ENCODE results near the gene CNTF. TPM values are rescaled to one million over a fixed set of nuclear protein-coding genes. Genes with fewer than 3 reads are reported as not detected.

The CNTF gene
- total RNA-seq, 1 donor from 2014 or later = 0.60 TPM

DNA sequence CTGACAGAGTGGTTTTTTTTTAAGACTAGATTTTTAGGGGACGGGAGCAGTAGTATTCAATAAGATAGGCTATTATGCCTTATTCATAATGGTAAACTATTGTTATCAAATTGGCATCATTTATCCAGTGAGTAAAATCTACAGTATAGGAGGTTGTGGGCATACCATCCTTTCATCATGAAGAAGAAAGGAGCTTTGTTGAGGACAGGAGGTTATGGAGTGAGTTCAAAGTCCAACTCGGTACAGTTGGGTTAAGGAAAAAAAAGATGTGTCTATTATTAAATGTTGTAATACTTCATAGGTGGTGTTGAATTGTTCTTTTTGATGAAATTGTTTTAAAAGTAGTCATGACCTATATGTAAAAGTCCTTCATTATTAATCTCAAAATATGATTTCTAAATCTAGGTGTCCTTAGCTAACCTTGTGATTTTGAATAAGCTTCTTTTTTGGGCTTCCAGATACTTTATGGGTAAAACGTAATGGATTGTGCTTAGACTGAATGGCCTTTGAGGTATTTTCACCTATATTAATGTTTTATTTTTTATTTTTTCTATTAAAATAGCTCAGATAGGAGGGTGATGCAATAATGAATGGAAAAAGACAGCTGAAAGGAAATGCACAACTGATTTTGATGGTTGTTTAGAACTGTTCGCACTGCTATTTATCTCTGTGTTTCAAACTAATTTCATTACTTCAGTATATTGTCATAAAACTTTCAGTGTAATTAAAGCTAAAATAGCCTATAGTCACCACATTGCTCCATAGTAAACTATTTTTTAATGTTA is 15.3 kb upstream of the CNTF start:
- DNase-seq (ENCODE audit: low spot score) = no peak

DNA sequence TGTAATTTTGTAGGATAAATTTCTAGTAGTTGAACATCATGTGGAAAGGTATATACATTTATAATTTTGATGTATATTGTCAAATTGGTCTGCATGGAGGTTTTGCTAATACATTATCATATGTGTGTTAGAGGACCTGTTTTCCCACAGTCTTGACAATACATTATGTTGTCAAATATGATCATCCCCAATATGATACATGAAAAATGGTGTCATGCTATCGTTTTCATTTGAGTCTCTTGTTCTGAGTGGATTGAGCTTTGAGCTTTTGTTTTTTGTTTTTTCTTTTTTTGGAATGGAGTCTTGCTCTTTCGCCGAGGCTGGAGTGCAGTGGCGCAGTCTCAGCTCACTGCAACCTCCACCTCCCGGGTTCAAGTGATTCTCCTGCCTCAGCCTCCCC is 14.1 kb upstream of the CNTF start:
- DNase-seq (ENCODE audit: low spot score) = no peak

DNA sequence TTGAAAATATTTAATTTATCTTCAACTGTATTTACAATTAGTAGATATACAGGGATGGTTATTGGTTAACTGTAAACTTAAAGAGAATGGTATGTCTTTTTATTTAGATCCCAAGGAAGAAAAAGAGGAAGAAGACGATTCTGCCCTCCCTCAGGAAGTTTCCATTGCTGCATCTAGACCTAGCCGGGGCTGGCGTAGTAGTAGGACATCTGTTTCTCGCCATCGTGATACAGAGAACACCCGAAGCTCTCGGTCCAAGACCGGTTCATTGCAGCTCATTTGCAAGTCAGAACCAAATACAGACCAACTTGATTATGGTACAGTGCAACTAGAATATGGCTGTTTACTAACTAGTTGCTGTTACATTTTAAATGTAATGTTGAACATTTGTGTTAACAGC is 12.7 kb upstream of the CNTF start:
- DNase-seq (ENCODE audit: low spot score) = no peak

DNA sequence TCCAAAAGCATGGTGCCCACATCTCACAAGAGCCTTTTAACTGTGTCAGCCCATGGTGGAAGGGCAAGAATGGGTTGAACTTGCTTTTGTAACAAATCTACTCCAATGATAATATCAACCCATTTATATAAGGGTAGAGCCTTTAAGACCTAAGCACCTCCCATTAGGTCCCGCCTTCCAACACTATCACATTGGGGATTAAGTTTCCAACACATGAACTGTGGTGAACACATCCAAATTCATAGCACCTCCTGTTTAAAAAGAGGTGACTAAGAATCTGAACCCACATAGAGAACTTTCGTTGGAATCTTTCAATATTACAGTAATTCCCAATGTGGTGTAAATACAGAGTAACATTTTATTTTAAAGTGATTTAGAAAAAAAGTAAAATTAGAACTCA is 9.2 kb upstream of the CNTF start:
- no peak for DNase-seq (ENCODE audit: low spot score)

DNA sequence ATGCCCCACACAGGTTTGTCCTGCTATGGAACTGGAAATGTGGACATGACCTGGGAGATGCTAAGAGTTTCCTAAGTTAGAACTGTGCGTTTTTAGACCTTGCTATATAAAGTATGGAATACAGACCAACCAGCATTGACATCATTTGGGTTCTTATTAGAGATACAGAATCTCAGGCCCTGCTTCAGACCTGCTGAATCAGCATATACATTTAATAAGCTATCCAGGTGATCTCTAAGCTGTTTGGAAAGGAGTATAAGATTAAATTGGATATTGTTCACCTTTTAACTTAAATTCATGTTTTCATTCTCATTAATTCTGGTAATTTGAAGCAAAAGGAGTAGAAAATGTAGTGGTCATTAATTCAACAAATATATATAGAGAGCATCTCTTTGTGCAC is 6.9 kb upstream of the CNTF start:
- DNase-seq (ENCODE audit: low spot score) = no peak

DNA sequence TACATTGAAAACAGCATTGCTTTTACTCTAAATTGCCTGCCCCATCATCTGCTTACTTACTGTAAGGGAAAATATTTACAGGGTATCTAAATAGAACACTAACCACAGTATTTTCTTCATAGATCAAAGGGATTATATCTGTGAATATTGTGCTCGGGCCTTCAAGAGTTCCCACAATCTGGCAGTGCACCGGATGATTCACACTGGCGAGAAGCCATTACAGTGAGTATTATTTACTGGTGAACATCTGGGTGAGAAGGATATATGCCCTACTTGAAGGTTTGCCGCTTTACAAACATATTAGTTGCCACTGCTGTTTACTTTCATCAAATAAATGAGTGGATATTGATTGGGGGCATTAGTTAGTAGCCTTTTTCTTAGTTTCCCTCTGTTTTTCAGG is 5.9 kb upstream of the CNTF start:
- peak; percentile 41 for DNase-seq (ENCODE audit: low spot score)

DNA sequence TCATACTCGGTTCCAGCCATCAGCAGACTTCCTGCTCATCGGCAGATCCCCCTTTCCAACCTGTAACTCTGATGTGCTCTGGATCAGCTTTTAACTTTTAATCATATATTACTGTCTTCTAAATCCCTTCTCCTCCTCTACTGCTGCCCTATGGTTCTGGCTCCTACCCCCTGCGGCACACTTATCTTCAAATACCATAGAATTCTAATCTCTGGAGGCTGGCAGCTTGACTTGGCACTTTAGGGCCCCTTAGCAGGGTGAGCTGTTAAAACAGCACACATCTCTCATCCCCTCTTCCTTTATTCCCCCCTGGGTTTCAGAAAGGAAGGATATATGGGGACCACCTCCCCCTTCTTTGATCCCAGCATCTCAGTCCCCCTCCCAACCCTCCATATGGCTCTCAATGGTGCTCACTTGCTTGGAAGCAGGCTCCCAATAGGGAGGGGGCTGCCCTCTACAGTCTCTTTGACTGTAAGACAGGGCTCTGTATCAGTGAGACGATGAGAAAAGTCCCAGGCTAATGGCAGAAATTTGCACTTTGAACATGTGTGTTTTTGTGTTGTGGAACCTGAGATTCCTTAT is 4.4 kb upstream of the CNTF start:
- DNase-seq (ENCODE audit: low spot score) = no peak

DNA sequence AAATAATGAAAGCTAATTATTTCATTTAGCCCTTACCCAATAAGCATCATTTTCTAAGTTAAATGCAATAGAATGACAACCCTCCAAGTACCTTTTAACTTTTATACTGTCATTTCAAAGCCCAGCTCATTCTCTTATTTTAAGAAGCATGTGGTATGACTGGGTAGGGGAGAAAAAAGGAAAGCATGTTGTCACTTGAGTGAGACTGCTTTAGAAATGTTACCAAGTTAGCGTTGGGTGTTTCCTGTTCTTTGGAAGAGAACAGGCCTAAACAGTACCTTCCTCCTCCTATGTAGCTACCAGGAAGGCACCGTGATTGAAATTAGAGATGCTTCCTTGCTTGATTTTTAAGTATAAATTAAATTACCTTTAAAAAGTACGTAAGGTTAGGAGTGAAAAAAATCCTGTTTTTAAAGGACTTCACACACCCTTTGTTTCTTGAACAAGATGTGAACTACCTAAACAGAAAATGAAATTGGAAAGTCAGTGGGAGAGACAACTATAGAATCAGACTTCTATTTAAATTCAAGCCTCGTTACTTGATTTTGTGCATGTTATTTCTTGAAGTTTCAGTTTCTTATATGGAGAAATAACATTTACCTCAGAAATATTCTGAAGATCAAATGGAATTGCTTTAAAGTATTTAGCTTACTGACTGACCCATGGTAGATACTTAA is 741 bp upstream of the CNTF start:
- no peak for DNase-seq (ENCODE audit: low spot score)

DNA sequence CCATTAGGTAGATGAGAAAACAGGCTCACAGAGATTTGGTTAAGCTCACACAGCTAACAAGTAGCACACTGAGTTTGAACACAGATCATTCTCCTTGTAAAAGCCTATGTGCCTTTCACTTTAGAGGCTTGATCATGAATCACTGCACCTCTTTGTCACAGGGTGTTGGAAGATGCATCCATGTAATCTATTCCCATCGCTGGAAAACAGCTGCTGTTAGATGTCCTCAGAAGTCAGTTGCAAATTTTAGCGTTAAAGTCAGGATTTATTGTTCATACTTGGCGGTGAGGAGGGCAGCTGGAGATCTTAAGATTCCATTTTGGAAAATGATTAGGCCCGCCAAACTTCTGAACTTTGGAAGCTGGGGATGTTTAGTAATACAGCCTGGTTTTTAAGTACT is 2.6 kb downstream of the CNTF start:
- DNase-seq (ENCODE audit: low spot score) = no peak

DNA sequence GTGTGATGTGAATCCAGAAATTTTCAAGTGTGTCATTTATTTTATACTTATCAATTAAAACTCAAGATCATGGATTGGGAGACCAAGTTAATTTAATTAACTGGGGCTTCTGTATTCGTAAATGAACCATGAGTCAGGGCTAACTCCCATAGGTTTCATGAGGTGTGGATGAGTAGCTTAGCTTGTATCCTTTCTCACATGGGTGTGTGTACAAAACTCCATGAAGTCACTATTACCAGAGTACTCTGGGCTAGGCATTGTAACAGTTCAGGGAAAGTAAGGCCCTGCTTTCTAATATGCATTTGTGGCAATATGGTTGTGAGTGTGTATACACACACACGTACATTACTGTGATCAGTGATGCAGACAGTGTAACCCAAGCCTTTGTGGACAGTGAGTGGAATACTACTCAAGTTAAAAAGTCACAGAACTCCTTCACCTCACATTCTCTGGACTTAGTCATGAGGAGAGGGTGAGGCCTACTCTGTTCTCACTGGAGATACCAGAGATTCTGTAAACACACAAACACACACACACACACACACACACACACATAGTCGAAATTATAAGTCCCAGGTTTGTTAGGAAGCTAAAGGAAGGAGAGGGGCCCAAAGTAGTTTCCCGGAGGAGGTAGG is 3.5 kb downstream of the CNTF start:
- no peak for DNase-seq (ENCODE audit: low spot score)

DNA sequence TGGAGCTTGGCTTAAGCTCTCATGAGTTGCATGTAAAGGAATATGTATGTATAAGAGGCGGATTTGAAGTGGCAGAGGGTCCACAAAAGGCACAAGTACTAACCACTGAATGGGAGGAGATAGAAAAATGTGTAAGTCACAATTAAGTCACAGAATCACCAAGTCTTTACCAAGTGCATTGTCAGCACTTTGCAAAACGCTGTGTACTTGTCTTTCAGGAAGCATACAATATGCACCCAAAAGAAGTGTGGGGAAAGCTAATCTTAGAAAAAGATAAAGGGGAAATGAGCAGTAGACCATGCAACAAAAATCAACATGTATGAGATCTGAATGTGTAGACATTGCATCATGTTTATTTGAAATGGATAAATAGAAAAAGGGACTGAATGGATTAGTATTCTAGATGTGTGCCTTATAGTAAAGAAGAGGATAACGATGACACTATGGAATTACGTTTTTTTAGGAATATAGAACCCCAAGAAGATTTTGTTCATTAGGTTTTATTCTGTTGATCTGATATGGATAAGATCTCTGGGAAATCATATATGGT is 4.5 kb downstream of the CNTF start:
- DNase-seq (ENCODE audit: low spot score) = no peak

DNA sequence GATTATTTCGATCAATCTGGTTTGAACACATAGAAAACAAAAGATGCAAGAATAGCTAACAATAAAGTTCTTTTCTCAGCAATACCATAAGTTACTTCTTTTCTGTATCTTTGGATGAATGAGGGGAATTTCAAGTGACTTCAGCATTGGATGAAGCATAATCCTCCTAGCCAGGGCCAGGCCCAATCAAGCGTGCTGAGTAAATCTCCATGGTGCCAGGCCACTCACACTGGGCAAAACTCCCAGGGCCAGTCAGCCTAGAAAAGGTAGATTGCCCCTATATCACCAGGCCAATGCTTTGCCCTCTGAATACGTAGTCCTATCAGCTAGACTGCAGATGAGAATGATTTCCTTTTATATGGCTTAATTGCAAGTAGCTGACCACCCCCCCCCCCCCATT is 6.0 kb downstream of the CNTF start:
- no peak for DNase-seq (ENCODE audit: low spot score)

DNA sequence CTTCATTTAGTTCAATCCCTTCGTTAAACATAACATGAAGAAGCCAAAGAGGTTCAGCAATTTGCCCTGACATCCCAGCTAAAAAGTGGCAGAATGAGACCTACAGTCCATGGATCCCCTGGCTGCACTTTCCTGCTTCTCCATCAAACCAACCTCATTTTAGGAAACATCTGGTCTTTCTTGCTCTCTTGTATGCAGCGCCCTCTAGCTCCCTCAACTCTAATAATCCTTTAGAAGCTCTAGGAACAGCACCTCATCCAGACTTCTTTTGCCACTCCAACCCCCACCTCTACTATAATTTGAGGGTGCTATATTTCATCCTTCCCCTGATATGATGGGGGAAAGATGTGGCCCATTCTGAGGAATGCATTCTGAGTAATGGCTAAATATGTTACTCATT is 7.4 kb downstream of the CNTF start:
- no peak for DNase-seq (ENCODE audit: low spot score)

DNA sequence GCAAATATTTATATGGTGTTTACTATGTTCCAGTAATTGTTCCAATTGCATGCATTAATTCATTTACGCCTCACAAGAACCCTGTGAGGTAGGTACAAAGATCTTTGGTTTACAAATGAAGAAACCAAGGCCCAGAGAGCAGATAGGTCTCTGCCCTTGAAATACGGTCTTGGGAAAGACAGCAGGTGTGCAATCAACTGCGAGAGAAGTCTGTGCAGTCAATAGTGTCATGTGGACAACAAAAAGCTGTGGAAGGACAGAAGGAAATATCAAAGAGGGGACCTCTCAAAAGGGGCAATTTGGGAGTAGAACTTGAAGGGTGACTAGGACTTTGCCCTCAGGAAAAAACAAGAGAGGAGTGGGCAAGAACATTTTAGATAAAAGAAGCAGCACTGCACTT is 8.9 kb downstream of the CNTF start:
- no peak for DNase-seq (ENCODE audit: low spot score)

DNA sequence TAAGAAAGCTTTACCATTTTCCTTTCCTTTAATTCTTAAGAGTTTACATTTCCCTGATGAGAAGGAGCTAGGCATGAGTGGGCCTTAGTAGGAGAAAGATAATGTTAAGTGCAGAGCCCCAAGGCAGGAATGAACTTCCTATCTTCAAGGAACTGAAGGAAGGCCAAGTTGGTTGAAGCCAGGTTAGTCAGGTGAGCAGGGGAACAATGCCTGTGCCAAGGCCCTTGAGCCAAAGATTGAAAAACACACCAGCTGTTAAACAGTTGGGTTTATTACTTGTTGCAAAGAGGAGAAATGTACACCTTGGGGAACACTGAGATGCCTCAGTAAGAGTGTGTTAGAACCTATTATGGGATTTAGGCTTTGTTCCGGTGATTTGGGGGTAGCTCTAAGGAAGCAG is 10.0 kb downstream of the CNTF start:
- no peak for DNase-seq (ENCODE audit: low spot score)

DNA sequence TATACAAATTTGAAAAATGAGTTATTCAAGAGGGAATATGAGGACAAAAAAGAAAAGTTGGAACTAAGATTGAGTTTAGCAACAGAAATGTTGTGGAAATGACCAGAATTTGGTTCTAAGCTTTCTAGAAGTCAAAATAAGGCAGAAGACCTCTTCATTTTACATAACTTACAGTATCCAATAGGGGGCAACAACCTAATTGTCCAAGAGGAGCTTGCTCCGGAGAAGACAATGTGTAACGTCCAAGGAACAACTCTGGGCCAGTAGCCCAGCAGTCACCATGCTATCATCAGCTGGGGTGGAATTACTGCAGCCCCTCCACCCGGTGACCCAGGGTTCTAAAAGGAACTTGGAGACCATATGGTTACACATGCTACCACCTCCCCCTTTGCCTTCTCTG is 14.1 kb downstream of the CNTF start:
- no peak for DNase-seq (ENCODE audit: low spot score)

DNA sequence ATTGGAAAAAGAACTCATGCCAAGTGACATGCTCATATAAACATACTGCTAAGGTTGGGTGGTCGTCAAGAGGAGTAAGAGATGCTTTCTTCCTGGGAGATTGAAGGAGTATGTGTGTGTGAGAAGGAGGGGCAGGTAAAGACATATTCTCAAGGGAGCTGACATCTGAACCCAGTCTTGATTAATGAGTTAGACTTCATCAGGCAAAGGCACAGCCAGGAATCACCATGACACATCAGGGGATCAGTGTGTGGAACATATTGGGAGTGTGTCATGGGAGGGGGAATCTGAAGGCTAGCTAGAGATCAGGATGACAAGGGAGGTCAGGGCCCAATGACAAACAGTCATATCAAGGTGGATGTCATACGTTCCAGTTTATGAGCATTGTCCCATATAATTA is 14.9 kb downstream of the CNTF start:
- DNase-seq (ENCODE audit: low spot score) = no peak

DNA sequence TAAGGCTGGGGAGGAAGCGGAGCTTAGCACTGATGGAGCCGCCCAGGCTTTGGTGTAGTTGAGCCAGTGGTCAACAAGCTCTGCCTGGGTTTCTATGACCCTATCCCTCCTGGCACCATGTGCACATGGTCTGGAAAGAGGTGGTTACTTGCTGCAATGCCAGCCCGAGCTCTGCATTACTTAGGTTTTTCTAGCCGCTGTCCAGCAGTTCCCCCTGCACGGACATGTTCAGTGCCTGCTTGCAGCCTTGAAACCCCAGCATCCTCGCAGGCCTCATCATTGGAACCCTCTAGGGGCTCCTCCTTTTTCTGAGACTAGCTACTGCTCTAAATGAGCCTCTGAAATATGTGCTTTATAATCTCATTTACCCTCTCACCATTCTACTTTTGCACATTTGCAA is 16.6 kb downstream of the CNTF start:
- no peak for DNase-seq (ENCODE audit: low spot score)

DNA sequence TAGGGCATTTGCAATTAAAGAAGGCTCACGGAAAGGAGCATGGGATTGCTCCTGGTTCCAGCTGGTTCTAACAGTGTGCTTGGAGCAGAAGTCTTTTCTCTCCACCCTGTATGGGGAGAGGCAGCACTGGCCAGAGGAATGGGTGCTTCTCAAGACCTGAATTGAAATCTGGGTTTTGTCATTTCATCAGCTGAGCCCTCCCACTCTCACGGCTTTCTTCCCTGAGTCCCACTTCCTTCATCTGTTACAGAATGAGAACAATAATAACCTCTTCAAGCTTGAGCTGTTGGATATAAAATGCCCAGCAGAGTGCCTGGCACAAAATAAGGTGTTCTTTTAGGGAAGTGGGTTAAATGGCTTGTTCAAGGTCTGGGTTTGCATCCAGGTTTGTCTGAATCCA is 17.2 kb downstream of the CNTF start:
- DNase-seq (ENCODE audit: low spot score) = no peak

DNA sequence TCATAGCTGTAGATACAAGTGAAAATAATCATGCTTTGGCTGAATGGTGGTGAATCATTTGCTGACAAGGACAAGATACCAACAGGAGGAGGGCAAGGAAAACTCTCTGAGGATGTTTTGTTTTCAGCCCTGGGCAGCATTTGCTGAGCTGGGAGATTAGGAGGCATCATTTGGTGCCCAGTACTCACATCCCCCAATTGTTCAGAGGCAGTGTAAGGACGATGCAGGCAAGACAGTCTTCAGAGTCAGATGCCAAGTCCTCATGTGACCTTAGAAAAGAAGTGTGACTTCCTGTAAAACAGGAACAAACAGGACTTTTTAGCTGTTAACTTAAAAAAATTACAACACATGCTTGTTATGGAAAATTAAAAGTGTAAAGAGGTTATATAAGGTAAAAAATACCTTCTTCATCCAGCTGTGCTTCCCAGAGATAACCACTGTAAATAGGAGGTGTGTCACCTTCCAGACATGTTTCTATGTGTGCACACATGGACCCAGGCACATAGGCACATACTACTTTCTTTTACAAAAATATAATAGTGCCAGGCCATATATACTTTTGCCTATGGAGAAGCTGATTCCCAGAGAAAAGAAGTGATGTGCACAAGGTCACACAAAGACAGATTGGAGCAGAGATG is 18.0 kb downstream of the CNTF start:
- DNase-seq (ENCODE audit: low spot score) = no peak

DNA sequence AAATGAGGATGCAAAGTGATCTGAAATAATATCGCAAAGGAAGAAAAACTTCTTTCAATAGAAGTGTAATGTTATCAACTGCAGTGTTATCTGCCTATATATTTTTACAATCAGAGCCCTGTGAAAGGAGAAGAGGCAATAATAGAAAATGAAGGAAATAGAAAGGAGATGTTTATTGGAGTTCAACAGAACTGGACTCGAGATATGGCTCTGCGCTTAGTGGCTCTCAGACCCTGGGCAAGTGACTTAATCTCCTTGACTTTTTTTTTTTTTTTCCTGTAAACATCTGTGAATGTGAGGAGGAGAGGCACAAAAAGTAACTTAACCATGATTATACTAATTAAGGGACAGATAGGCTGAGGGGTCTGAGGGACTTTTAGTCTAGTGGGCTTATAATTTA is 18.9 kb downstream of the CNTF start:
- DNase-seq (ENCODE audit: low spot score) = no peak

All from mucosa of gallbladder (tissue), 1 donor.